ENCODE results near the gene MLIP.

- TF ChIP-seq JUND (IDR thresholded peaks at IDR 0.05) = no peak
- no peak for TF ChIP-seq CTCF (IDR thresholded peaks at IDR 0.05; ENCODE audit: low read depth, low read length, missing input control)
- TF ChIP-seq NR2F2 (IDR thresholded peaks at IDR 0.05) = no peak
- no peak for TF ChIP-seq YY1 (IDR thresholded peaks at IDR 0.05)
Measured at GRCh38 chr6:54140811-54141210, 29.6 kb downstream of the MLIP start.
